Heart left ventricle (tissue), 13 donors: ENCODE results near the gene OPCML.

ENCODE experiments used
- CTCF ChIP-seq, 12 donors: fragments of 200-600 bp; sonication (generic) in 4 of 12; IDR thresholded peaks; one replicate each; pipeline versions ENCODE4 v1.5.0 to v1.8.0; 2018 to 2022; ENCODE audit warnings: antibody characterized with exemption in 12 of 12, mild to moderate bottlenecking in 5 of 12
- POLR2A ChIP-seq, 2 donors: fragments of 450-650 bp; IDR thresholded peaks; one replicate each; pipeline ENCODE4 v1.6.1; 2017; ENCODE audit warnings: antibody characterized with exemption in 2 of 2, mild to moderate bottlenecking in 2 of 2, moderate library complexity in 2 of 2
- donor health status: ischemic (EF 13 %, LVEDD 7.1; RV severe dilation, severe dysfunction).
- donor health status: DM: no; HTN: yes; CAD: no.
- donor health status: DM: no; HTN: no; CAD: no.
- donor health status: ischemic (EF 25% LVEDD 6.9; RV normal size, moderate dysfunction).
- donor health status: ischemic (EF 25% LVEDD 5.7; RV mildly dilated, moderate dysfunction).
- donor health status: ischemic (EF 35%, LVEDD 5.7; RV mildly dilated, moderate dysfunction).
- donor health status: nonischemic (EF 11% LVEDD 7.7; RV severe dilation, severe dysfunction).
- donor health status: DM: yes; HTN: yes; CAD: no.
- donor health status: PGD.
- donor health status: ischemic (EF 29% LVEDD 5.4; RV normal size, mild dysfunction).
- donor health status: nonischemic (EF 23%, LVEDD 6.1; RV moderate dilation, normal function).

DNA sequence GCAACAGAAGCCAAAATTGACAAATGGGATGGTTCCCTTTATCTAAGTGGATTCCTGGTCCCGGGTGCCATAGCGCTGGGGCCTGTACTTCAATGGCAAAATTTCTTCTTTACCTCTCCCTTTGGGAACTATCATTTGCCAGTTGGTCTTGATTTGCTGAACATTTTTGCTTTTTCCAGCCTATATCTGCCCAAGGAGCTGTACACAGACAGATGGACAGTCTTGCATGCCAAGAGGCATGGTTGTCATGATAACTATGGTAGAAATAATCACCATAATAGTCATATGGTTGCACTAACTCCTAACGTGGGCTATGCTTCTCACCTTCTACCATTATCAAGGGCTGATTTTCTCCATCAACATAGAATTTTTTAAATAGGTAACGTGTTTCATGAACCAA is 1030.9 kb downstream of the OPCML start:
- TF ChIP-seq CTCF (IDR thresholded peaks at IDR 0.05) (no peak), POLR2A (IDR thresholded peaks at IDR 0.05) (no peak)
